B cell (primary cell): ENCODE data around the gene CLIP4.

Experiments used
- CTCF ChIP-seq: fragments of 200-600 bp; IDR thresholded peaks from one replicate; pipeline ENCODE4 v1.8.0; 2022; ENCODE audit warnings: antibody characterized with exemption, mild to moderate bottlenecking
- EZH2 ChIP-seq: IDR thresholded peaks from 2 replicates; pipeline ENCODE4 v1.6.1; 2012; ENCODE audit warnings: borderline replicate concordance, low read depth, mild to moderate bottlenecking, moderate library complexity, low read length; ENCODE audit not compliant: insufficient read depth, poor library complexity, severe bottlenecking

DNA sequence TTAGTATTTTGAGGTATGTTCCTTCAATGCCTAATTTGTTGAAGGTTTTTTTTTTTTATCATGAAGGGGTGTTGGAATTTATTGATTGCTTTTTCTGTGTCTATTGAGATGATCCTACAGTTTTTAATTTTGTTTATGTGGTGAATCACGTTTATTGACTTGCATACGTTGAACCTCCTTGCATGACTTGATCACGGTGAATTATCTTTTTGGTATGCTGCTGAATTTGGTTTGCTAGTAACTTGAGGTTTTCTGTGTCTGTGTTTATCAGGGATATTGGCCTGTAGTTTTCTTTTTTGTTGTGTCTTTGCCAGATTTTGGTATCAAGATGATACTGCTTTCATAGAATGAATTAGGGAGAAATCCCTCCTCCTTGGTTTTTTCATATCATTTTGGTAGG lies 23.9 kb downstream of the CLIP4 start:
- no peak for TF ChIP-seq CTCF
- no peak for TF ChIP-seq EZH2
